K562 (cell line): ENCODE results near the gene ZNF785. TPM values are rescaled to one million over a fixed set of nuclear protein-coding genes. Genes with fewer than 3 reads are reported as not detected.

Experiments
- CEBPB ChIP-seq: fragments of 450-650 bp; IDR thresholded peaks from 2 replicates; pipeline ENCODE4 v1.6.1; 2016; ENCODE audit warnings: missing genetic modification characterization, missing compliant biosample characterization
- HDGF ChIP-seq: fragments of 450-650 bp; IDR thresholded peaks from 2 replicates; pipeline ENCODE4 v1.6.1; 2016
- NR2C2 ChIP-seq, 2 experiments: fragments of 200-800 bp in 1 of 2; sonication (Bioruptor generic) in 1 of 2; sonication (generic) in 1 of 2; formaldehyde crosslinking in 1 of 2; IDR thresholded peaks; 2 replicates each; pipeline versions ENCODE4 v1.6.1 to v1.8.0; 2016 to 2022; ENCODE audit warnings: mild to moderate bottlenecking in 1 of 2, missing compliant biosample characterization in 1 of 2, missing genetic modification characterization in 1 of 2, missing genetic modification reagents in 1 of 2
- SUPT5H ChIP-seq: fragments of 450-650 bp; IDR thresholded peaks from 2 replicates; pipeline ENCODE4 v1.6.1; 2016
- TAF1 ChIP-seq: IDR thresholded peaks from 2 replicates; pipeline ENCODE4 v1.6.1; 2011; ENCODE audit warnings: mild to moderate bottlenecking, low read length, moderate library complexity; ENCODE audit not compliant: insufficient read depth, control insufficient read depth, severe bottlenecking; ENCODE audit errors: extremely low read depth
- TCF7L2 ChIP-seq: fragments of 150-350 bp; IDR thresholded peaks from 2 replicates; pipeline ENCODE4 v1.6.1; 2016; ENCODE audit warnings: low read depth, mild to moderate bottlenecking, low read length, moderate library complexity
- ZNF121 ChIP-seq: sonication (generic); formaldehyde crosslinking; conservative IDR thresholded peaks from 2 replicates; pipeline ENCODE4 v1.8.0; 2022; ENCODE audit warnings: missing genetic modification reagents
- ZNF830 ChIP-seq: fragments of 250-450 bp; sonication (Bioruptor Pico); IDR thresholded peaks from 2 replicates; pipeline ENCODE4 v1.5.0; 2021; ENCODE audit warnings: mild to moderate bottlenecking
- polyA plus RNA-seq, 8 experiments: library from polyadenylated mRNA; depleted of rRNA in 4 of 8; stranded (reverse) in 5 of 8; unstranded in 3 of 8; fragments of >200 nt; fragmentation: Nextera tagmentation in 2 of 8; fragmentation: Illumina TruSeq in 1 of 8; extraction: Ambion mirVana in 2 of 8; extraction: Trizol in 1 of 8; gene quantifications; 2 replicates each; pipeline versions ENCODE4 v1.2.1 to v1.2.3, GENCODE V29; 2011 to 2014; ENCODE audit warnings: inconsistent platforms in 1 of 8, missing spikeins in 1 of 8
- total RNA-seq, 7 experiments: library from RNA; depleted of rRNA in 6 of 7; stranded (reverse); fragments of >200 nt in 6 of 7; fragmentation: Illumina TruSeq in 2 of 7; extraction: Trizol in 2 of 7; gene quantifications; 2 replicates each; pipeline versions ENCODE4 v1.2.1 to v1.2.3, GENCODE V29; 2011 to 2021; ENCODE audit warnings: low replicate concordance in 1 of 7
- TF ChIP-seq, protein P1 (sequence below), 2 experiments: fragments of 450-650 bp in 1 of 2; sonication (generic) in 1 of 2; formaldehyde crosslinking in 1 of 2; IDR thresholded peaks; 2 replicates each; pipeline versions ENCODE4 v1.7.1 to v1.9.0; 2016 to 2022; ENCODE audit warnings: inconsistent platforms in 1 of 2, mild to moderate bottlenecking in 1 of 2, missing genetic modification reagents in 1 of 2
- TF ChIP-seq, protein P2 (sequence below): fragments of 250-450 bp; sonication (Bioruptor Pico); IDR thresholded peaks from 2 replicates; pipeline ENCODE4 v1.4.0; 2020; ENCODE audit warnings: mild to moderate bottlenecking
- TF ChIP-seq, protein P3 (sequence below): IDR thresholded peaks from 2 replicates; pipeline ENCODE4 v1.6.1; 2014; ENCODE audit warnings: antibody characterized with exemption

Gene ZNF785
- total and polyA plus RNA-seq, 9 of the 15 experiments (the other 6 are each of a cell fraction or from before 2014, with no cell fraction given) = 0.64 to 11.0 (median 6.4) TPM

DNA sequence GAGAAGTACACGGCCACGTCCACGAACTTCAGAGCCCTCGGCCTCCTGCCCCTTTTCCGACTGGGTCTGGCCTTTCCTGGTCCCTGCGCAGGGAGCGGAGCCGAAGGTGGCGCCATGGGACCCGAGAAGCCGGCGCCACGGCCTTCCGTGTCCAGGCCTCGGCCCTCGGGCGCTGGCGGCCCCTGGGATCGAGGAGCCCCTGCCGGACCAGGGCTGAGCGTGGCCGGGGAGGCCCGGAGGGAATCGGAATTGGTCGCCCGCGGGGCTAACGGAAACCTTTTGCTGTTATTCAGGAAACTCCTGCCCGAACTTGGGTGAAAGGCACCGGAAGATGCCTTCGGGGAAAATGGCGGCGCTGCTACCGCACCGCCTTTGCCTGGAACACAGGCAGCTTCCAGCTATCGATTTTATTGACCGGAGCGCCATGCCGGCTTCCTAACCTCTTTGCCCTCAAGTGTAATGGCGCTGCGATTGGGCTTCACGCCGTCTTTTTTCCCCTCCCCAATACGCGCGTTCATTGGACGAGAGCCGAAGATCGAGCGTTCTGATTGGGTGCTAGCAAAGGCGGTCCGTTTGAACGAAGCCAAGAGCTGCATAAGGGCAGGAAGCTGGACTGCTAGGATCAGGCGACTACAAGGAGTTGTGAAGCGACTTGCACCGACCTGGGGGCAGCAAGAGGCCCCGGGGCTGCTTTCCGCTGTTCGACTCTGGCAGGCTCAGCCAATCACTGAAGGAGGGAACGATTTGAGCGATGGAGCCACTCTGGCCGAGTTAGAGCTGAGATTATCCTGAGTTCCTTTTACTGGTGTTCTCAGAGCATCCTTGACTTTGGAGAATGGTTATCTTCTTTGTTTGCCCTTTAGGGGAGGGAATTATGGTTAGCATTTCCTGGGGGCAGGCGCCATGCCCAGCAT is 24.7 kb upstream of the ZNF785 start, which contains the start of gene ZNF689 (continued):
- TF ChIP-seq, protein P1, sequence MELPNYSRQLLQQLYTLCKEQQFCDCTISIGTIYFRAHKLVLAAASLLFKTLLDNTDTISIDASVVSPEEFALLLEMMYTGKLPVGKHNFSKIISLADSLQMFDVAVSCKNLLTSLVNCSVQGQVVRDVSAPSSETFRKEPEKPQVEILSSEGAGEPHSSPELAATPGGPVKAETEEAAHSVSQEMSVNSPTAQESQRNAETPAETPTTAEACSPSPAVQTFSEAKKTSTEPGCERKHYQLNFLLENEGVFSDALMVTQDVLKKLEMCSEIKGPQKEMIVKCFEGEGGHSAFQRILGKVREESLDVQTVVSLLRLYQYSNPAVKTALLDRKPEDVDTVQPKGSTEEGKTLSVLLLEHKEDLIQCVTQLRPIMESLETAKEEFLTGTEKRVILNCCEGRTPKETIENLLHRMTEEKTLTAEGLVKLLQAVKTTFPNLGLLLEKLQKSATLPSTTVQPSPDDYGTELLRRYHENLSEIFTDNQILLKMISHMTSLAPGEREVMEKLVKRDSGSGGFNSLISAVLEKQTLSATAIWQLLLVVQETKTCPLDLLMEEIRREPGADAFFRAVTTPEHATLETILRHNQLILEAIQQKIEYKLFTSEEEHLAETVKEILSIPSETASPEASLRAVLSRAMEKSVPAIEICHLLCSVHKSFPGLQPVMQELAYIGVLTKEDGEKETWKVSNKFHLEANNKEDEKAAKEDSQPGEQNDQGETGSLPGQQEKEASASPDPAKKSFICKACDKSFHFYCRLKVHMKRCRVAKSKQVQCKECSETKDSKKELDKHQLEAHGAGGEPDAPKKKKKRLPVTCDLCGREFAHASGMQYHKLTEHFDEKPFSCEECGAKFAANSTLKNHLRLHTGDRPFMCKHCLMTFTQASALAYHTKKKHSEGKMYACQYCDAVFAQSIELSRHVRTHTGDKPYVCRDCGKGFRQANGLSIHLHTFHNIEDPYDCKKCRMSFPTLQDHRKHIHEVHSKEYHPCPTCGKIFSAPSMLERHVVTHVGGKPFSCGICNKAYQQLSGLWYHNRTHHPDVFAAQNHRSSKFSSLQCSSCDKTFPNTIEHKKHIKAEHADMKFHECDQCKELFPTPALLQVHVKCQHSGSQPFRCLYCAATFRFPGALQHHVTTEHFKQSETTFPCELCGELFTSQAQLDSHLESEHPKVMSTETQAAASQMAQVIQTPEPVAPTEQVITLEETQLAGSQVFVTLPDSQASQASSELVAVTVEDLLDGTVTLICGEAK (IDR thresholded peaks at IDR 0.05) = peak; percentile 81
- TF ChIP-seq, protein P1 (CRISPR knock-in tag; IDR thresholded peaks at IDR 0.05) = no peak
- TF ChIP-seq ZNF121 (CRISPR knock-in tag) (no peak), TCF7L2 (no peak), SUPT5H (peak; percentile 69), HDGF (no peak), TAF1 (peak; percentile 84), NR2C2 (CRISPR knock-in tag; IDR thresholded peaks at IDR 0.05) (peak; percentile 60; the same call in 1 of the 2 replicates), NR2C2 (tag; IDR thresholded peaks at IDR 0.05) (peak; percentile 93), CEBPB (tag) (no peak), ZNF830 (CRISPR knock-in tag) (no peak)
- TF ChIP-seq, protein P2, sequence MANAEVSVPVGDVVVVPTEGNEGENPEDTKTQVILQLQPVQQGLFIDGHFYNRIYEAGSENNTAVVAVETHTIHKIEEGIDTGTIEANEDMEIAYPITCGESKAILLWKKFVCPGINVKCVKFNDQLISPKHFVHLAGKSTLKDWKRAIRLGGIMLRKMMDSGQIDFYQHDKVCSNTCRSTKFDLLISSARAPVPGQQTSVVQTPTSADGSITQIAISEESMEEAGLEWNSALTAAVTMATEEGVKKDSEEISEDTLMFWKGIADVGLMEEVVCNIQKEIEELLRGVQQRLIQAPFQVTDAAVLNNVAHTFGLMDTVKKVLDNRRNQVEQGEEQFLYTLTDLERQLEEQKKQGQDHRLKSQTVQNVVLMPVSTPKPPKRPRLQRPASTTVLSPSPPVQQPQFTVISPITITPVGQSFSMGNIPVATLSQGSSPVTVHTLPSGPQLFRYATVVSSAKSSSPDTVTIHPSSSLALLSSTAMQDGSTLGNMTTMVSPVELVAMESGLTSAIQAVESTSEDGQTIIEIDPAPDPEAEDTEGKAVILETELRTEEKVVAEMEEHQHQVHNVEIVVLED (CRISPR knock-in tag) = peak; percentile 64; the same call in 1 of the 2 replicates
- TF ChIP-seq, protein P3, sequence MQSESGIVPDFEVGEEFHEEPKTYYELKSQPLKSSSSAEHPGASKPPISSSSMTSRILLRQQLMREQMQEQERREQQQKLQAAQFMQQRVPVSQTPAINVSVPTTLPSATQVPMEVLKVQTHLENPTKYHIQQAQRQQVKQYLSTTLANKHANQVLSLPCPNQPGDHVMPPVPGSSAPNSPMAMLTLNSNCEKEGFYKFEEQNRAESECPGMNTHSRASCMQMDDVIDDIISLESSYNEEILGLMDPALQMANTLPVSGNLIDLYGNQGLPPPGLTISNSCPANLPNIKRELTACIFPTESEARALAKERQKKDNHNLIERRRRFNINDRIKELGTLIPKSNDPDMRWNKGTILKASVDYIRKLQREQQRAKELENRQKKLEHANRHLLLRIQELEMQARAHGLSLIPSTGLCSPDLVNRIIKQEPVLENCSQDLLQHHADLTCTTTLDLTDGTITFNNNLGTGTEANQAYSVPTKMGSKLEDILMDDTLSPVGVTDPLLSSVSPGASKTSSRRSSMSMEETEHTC = no peak
